Brain pericyte (primary cell): ENCODE data around the gene GID4.

ENCODE experiments used
- DNase-seq: peaks from one replicate; pipeline ENCODE4 v3.0.0-alpha.2; 2012; ENCODE audit warnings: low read depth, low spot score

Gene GID4

DNA sequence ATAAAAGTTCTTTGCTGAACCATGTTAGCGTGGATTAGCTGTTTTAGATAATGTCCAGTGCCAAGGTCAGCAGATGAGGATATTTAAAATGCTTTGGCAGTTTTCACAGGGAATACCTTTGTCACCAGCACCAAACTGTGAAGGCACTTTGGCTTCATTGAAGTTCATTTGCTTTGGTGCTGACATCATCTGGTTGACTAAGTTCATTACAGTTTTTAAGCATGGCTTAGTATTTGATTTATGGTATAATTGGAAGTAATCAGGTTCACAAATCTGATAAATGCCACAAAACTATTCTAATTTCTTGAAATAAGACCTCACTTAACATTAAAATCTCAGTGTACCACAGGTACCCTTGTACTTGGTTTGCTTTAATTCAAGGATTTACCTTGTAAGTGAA, 4.3 kb downstream of the GID4 start:
- no peak for DNase-seq

DNA sequence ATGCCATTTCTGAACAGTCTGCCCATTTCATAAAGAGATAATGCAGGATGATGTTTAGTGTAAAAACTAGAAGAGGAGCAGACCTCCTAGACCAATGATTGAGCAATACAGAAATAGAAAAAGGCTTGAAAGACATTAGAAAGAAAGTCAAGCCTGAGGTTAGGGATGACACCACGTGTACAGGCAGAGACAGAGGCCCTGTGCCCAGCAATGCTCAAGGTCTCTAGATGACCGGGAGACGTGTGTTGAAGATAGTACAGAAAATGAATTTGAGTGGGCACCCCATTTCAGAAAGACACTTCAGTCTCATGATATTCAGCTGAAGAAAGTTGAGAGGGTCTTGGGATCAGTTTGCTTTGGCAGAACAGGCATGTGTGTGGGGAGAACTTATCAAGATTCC, 5.4 kb downstream of the GID4 start:
- DNase-seq = no peak

DNA sequence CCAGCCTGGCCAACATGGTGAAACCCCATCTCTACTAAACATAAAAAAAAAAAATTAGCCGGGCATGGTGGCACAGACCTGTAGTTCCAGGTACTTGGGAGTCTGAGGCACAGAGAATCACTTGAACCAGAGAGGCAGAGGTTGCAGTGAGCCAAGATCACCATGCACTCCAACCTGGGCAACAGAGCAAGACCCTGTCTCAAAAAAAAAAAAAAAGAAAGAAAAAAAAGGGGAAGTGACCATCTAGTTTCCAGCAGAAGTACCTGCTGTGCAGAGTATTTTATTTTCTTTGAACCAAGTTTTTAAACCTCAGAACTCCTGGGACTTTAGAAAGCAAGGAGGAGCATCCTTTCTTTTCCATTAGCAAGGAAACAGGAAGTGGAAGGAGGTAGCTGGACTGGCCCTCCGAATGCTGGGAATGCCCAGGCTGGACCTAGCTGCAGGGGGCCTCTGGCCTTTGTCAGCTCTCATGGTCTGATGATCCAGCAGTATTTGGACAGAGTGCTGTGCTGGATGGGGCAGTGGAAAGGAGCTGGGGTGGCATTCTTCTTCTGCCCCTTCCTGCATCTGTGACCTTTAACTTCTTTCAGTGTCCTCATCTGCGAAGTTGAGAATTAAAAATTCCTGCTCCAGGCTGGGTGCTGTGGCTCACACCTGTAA, 6.6 kb downstream of the GID4 start:
- DNase-seq = no peak

DNA sequence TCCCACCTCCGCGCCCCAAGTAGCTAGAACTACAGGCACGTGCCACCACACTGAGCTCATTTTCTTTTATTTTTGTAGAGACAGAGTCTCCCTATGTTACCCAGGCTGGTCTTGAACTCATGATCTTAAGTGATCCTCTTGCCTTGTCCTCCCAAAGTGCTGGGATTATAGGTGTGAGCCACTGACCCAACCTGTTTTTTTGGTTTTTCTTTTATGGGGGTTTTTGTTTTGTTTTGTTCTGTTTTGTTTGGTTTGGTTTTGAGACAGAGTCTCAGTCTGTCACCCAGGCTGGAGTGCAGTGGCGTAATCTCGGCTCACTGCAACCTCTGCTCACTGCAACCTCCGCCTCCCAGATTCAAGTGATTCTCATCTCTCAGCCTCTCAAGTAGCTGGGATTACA, 16.4 kb downstream of the GID4 start:
- DNase-seq = no peak

DNA sequence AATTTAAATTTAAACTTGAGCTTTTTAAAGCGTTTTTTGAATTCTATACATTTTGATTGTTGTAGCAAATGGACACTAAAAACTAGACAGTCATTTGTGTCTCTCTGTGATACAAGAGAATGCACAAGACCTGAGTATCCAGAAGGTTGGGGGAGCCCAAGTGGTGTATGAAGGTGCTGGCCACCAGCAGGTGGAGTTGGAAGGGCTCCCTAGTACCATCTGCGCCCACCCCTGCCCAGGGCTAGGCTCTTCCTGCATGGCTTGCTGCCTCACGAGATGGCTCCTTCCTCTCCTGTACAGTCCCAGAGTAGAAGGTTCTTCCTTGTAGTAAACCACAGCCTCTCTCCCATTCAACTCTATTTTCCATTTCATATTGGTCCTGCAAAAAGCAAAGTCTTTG, 17.0 kb downstream of the GID4 start:
- no peak for DNase-seq

DNA sequence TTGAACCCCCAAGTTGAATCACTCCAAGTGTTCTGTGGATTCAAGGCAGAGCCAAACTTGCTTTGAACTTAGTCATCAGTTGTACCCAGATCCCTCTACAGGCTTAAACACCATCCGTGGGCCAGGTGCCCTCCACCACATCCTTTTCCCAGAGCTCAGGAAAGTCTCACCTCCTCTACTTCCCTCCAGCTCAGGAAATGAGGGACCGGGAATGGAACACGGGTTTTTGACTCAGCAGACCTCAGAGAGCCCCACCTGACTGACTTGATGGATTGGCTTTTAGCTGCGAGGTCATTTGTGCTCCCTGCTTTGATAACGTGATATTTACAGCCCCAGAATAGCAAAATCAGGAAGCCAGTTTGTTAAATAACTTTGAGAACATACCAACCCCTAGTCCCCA, 20.1 kb downstream of the GID4 start:
- no peak for DNase-seq

DNA sequence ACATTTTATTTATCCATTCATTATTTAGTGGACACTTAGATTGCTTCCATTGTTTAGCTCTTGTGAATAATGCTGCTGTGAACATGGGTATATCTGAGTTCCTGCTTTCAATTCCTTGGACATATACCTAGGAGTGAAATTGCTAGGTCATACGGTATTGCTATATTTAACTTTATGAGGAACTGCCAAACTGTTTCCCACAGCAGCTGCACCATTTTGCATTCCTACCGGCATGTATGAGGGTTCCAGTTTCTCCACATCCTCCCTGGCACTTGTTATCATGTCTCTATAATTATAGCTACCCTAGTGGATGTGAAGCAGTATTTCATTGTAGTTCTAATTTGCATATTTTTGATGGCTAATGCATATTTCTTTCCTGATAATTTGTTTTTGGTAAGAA, 24.8 kb downstream of the GID4 start:
- no peak for DNase-seq

DNA sequence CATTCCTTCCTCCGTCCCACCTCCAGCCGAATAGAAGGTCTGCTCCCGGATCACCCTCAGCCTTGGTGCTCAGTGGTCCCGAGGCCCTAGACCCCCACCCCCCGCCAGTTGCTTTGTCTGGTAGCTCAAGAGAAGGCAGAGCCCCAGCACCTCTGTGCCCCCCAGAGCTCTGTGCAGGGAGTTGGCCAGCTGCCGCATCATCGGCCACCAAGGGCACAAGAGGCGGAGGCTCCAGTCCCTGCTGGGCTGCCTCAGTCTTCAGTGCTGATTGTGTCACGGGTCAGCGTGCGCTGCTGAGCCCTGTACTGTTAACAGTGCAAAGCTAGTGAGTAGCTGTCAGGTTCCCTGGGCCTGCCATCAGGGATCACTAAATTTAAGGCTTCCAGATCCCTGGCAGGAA, 26.3 kb downstream of the GID4 start:
- no peak for DNase-seq

DNA sequence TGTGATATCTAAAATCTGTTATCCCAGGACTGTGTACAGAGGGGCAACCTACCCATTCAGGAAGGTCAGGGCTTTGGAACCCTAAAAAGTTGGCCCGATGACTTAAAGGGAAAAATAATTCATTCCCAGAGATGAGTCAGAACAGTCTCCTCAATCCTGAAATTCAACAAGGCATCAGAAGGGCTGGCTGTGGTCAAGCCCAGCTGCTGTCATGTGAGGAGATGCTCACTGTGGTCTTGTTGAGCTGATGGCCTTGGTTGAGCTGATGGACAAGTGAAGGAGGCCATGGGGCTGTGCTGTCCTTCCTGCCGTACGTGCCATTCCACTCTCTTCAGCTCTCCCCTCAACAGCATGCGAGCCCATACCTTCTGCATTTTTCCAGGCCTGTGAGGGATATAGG, 27.7 kb downstream of the GID4 start:
- no peak for DNase-seq

DNA sequence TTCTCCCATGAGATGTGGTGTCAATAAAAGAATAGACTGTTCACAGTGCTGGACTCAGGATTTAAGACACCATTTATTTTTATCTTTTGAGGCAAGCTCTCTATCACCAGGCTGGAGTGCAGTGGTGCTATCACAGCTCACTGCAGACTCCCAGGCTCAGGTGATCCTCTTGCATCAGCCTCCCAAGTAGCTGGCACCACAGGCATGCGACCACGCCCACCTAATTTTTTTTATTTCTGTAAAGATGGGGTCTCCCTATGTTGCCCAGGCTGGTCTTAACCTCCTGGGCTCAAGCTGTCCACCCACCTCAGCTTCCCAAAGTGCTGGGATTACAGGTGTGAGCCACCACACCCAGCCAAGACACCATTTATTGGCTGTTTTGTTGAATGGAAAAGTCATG, 29.9 kb downstream of the GID4 start:
- no peak for DNase-seq

DNA sequence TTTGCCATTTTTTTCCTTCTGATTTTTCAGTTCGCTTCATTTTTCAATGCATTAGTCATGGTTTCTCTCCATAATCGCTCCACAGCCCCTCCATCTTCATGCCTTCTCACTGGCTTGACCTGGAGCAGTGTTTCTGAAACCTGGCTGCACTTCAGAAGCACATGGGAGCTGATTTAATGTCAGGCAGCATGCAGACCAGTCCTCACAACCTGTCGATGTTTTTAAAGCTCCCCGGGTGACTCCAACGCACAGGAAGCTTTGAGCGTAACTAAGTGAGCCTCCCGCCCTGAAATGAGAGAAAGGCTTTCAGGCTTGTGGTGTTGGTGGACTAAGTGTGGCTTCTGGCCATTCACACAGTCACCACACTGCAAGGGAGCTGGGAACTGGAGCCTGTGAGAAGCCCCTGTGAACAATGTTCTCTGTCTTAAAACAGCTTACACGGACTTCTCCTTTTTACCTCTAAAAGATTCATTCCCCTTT, 31.7 kb downstream of the GID4 start:
- no peak for DNase-seq

DNA sequence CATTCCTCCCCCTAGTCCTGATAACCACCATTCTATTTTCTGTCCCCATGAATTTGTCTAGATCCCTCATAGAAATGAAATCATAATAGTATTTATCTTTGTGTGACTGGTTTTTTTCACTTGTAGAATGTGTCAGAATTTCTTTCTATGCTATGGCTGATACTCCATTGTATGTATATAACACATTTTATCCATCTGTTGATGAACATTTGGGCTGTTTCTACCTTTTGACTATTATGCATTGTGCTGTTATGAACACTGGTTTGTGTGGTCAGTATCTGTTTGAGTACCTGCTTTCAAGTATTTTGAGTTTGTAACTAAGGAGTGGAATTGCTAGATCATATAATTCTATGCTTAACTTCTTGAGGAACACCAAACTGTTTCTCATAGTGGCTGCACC, 32.5 kb downstream of the GID4 start:
- no peak for DNase-seq

DNA sequence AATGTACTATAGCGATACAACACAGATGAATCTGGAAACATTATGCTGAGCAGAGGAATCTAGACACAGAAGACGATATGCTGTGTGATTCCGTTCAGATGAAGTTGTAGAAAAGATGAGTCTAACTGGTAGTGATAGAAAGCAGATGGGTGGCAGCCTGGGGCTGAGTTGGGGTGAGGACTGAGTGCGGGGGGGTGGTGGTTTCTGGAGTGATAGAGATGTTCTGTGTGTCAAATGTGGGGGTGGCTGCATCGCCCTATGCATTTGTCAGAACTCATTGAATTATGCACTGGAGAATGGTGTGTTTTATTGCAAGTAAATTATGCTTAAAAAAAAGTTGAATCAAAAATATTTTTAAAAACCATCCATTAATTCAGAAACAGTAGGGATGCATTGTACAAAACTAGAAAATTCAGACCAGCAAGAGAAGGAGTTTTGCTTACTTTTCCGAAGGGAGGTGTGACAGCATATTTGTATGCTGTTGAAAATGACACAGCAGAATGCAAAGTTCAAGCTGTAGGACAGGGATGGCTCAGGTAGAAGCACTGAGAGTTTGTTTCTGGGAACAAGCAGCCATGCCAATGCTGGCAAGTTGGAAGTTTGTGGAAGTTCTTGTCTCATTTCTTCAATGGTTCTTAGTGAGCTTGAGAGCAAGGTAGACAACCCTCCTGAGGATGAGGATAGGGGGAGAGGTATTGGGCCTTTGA, 35.5 kb downstream of the GID4 start:
- no peak for DNase-seq

DNA sequence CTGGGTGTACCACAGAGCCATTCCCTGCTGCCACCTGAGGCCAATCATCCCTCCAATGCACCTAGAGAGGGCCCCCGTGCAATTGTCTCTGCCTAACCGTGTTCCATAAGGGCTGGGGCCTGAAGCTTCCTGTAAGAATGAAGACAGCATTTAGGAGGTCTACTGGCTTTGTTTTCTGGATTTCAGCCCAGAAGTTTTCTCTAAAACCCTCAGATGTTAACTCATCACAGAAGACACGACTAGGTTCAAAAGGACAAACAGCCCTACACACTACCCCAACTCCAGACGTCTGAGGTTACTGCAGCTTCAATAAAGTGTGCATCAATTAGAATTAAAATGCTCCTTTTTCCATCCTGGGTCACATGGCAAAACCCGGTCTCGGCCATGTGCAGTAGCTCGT, 37.7 kb downstream of the GID4 start:
- DNase-seq = no peak

DNA sequence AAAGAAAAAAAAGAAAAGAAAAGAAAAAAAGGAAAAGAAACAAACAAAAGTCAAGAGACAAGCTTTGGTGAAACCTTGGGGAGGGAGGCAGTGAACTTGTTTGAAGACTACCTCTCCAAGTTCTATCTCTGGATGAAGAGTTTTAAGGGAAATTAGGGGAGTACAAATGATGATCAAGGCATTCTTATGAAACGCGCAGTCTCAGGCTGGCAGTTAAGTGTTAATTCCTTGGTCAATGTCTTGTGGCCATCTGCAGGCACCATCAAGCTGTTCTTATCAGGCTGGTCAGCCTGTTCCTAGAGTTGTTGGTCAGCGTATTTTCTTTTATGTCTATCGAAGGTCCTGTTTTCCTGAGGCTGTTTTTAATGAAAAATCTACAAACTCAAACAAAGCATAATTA, 40.3 kb downstream of the GID4 start:
- no peak for DNase-seq

DNA sequence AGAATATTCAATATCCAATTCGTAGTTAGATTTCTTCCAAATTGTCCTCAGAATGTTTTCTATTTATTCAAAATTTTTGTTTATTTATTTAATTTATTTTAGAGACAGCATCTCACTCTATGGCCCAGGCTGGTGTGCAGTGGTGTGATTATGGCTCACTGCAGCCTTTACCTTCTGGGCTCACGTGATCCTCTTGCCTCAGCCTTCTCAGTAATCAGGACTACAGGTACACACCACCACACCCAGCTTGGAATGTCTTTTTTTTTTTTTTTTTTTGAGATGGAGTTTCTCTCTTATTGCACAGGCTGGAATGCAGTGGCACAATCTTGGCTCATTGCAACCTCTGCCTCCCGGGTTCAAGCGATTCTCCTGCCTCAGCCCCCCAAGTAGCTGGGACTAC, 45.0 kb downstream of the GID4 start:
- no peak for DNase-seq

DNA sequence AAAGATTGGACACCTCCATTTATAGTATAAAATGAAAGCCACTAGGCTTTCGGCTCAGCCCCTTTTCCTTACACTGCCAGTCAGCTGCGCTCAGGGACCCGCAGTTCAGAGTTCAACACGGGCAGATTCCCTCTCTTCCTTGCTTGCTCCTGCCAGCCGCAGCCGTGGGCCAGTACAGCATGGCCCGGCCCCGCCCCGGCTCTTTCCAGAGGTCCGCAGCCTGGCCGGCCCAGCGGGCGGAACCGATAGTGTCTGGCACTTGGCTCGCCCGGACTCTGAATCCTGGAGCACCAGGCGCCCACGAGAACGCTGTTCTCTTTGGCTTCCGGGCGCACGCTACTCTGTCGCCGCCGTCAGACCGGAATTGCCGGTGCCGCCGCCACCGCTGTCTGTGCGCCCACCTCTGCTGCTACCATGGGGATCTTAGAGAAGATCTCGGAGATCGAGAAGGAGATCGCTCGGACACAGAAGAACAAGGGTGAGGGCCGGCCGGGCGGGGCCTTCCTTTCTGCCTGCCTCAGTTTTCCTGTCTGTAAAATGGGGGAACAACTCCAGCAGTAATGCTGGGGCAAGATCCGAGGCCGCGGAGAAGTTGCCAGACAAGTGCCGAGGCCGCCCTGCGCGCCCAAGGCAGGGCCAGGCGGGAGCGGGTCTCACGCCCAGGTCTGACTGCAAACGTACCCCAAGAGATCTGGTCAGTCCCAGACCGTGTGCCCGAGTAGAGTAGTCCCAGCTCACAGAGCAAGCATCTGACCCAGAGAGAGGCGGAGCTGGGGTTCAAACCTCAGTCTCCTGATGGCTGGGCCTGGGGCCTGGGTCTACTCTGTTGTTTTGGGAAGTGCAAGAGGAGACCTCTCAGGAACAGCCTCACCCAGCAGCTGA, 48.6 kb downstream of the GID4 start, which contains the start of gene DRG2:
DRG2 (plus strand) TSS at position 339 of the 882 bp plus-strand sequence; CDS start at position 415, 76 bp downstream.
- DNase-seq = peak; percentile 82

DNA sequence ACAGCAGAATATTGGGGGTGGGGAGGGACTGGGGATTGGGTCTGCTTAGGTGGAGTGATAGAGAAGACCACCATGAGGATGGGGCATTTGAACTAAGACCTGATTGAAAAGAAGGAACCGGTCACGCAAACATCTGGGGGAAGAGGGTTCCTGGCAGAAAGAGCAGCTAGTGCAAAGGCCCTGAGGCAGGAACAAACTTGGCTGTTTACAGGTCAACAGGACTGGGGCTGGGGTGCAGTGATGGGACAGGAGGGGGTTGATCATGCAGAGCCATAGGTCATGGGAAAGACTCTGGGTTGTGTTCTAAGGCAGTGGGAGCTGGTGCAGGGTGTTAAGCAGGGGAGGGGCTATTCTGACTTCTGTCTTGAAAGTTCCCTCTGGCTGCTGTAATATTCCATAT, 50.4 kb downstream of the GID4 start:
- no peak for DNase-seq

DNA sequence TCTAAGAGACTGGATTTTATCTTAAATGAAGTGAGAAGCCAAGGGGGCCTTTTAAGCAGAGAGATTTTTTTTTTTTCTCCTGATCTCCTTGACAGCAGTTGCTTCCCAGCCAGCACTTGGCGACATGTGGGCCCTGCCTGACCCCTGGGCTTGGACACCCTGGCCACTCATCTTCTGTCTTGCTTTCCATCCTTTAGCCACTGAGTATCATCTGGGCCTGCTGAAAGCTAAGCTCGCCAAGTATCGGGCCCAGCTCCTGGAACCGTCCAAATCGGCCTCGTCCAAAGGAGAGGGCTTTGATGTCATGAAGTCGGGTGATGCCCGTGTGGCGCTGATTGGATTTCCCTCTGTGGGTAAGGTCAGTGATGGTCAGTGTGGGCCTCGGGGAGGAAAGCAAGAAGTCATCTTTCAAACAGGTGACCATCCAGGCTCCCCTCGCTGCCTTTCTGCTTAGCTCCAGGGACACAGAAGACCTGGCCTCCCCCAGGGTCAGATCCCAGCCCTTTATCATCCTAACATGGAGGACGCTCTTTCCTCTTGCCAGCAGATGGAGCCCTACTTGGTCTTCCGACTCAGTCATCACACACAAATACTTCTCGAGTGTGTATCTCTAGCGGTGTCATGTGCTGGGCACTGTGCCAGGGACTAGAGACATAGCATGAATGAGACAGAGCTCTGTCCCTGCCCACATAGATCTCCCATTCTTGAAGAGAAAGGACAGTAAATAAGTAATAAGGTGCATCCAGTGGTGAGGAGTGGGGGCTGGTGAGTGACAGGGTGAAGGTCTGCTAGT, 54.6 kb downstream of the GID4 start:
- DNase-seq = no peak

DNA sequence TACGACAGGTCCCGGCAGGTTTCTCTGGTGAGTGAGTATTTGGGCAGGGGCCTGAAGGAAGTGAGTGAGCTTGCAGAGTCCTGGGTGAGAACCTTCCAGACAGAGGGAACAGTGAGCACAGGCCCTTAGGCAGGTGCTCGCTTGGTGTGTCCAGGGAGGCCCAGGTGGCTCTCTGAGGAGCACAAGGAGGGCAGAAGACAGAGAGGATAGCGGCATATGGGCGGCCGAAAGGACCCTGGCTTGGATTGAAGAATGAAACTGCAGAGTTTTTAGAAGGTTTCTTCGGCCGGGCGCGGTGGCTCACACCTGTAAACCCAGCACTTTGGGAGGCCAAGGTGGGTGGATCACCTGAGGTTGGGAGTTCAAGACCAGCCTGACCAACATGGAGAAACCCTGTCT, 55.2 kb downstream of the GID4 start:
- no peak for DNase-seq

DNA sequence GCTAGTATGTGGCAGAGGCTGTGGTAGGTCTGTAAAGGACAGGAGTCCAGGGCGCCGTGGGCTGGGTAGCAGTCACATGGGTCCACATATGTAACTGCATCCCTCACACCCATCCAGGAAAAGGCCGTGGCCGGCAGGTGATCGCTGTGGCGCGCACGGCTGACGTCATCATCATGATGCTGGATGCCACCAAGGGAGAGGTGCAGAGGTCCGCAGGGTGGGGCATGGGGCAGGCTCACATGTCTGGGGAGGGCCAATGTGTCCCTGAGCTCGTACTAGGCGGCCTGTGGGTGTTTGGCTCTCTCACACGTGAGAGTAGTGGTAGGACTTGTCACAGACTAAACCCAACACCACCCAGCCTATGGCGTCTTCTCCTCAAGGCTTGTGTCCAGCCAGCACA, 60.3 kb downstream of the GID4 start:
- DNase-seq = no peak

DNA sequence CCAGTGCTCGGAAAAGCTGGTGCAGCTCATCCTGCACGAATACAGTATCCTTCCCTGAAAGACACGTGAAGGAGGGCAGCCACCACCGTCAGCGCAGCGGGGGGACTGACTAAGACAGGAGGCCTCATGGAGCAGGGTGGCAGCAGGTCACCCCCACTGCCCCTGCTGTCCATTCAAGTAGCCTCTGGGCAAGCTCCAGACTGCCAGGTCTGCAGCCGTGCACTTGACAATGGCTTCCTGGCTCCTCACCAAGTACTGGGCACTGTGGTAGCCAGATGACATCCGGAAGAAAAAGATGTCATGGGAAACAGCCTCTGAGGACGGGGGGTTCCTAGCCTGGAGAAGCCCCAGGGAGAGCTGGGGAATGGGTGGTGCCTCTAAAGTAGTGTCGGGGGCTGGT, 61.4 kb downstream of the GID4 start:
- no peak for DNase-seq
